Mesodermal cell (in vitro differentiated cells): ENCODE measurements around the gene C19orf73.
"Not testable (repeated sequence)": the region's sequence is repeated elsewhere in the genome, so short reads cannot be mapped to it uniquely, and the experiment has no call there.

Experiments used
- H3K27ac ChIP-seq: 2 replicates; pipeline ENCODE4 v1.7.0; 2013; ENCODE audit warnings: mild to moderate bottlenecking, low read depth, low read length, moderate library complexity; ENCODE audit not compliant: severe bottlenecking
- H3K36me3 ChIP-seq: 2 replicates; pipeline ENCODE4 v1.7.1; 2013; ENCODE audit warnings: mild to moderate bottlenecking, low read length, moderate library complexity; ENCODE audit not compliant: control insufficient read depth, insufficient read depth
- H3K4me1 ChIP-seq: one replicate; pipeline ENCODE4 v1.7.1; 2013; ENCODE audit warnings: mild to moderate bottlenecking, low read length; ENCODE audit not compliant: insufficient read depth, control insufficient read depth, poor library complexity, severe bottlenecking
- H3K4me3 ChIP-seq: 2 replicates; pipeline ENCODE4 v1.7.0; 2013; ENCODE audit warnings: low read length, control low read depth, mild to moderate bottlenecking; ENCODE audit not compliant: insufficient read depth, poor library complexity, severe bottlenecking; ENCODE audit errors: extremely low read depth
- H3K9me3 ChIP-seq: 2 replicates; pipeline ENCODE4 v1.7.1; 2013; ENCODE audit warnings: mild to moderate bottlenecking, low read length, moderate library complexity; ENCODE audit not compliant: control insufficient read depth
- WGBS, 2 experiments: methylation state at CpG; one replicate each; pipeline ENCODE4 v1.1.5; 2013; ENCODE audit warnings: missing lambda C conversion rate in 2 of 2; ENCODE audit not compliant: insufficient coverage in 2 of 2; 5-methylcytosine and 5-hydroxymethylcytosine counted together

The C19orf73 gene

GRCh38 chr19:49148044-49148682 lies 29.2 kb upstream of the C19orf73 start:
- Histone ChIP-seq H3K36me3 (no peaks in the 10 kb centered on the region), H3K27ac (peak overlapping the region; percentile 79), H3K4me1 (peaks cover 7% of the 10 kb centered on the region), H3K4me3 (peak overlapping the region; percentile 56), H3K9me3 (no peaks in the 10 kb centered on the region)
- WGBS, 2 experiments = 86 to 91% methylated on average over 10 to 11 of the region's 11 CpGs

GRCh38 chr19:49146408-49146770 lies 27.4 kb upstream of the C19orf73 start:
- not testable (repeated sequence) for H3K36me3 ChIP-seq, H3K9me3 ChIP-seq, H3K4me1 ChIP-seq
- WGBS, 2 experiments = 23 to 27% methylated on average over 7 of the region's 7 CpGs
- peak overlapping the region; percentile 33 for H3K4me3 ChIP-seq
- H3K27ac ChIP-seq = peak overlapping the region; percentile 16

GRCh38 chr19:49145573-49146407 lies 26.8 kb upstream of the C19orf73 start:
- H3K36me3 ChIP-seq = no peaks in the 10 kb centered on the region
- peak overlapping the region; percentile 33 for H3K4me3 ChIP-seq
- no peaks in the 10 kb centered on the region for H3K9me3 ChIP-seq
- H3K27ac ChIP-seq = peak overlapping the region; percentile 16
- peaks cover 7% of the 10 kb centered on the region for H3K4me1 ChIP-seq
- 19 to 25% methylated on average over 10 to 13 of the region's 30 CpGs for WGBS, 2 experiments

- Histone ChIP-seq H3K27ac (no peak overlapping the region), H3K9me3 (no peaks in the 10 kb centered on the region), H3K36me3 (no peaks in the 10 kb centered on the region), H3K4me3 (peak overlapping the region; percentile 53), H3K4me1 (no peaks in the 10 kb centered on the region)
- 4 to 6% methylated on average over 21 of the region's 21 CpGs for WGBS, 2 experiments
Measured at GRCh38 chr19:49142866-49143335, 24.0 kb upstream of the C19orf73 start.

- WGBS, 2 experiments = 68 to 87% methylated on average over 3 to 4 of the region's 6 CpGs
Measured at GRCh38 chr19:49141352-49141751, 22.4 kb upstream of the C19orf73 start.

GRCh38 chr19:49140951-49141350 lies 22.0 kb upstream of the C19orf73 start:
- H3K9me3 ChIP-seq = no peaks in the 10 kb centered on the region
- no peaks in the 10 kb centered on the region for H3K36me3 ChIP-seq
- WGBS, 2 experiments = 86 to 98% methylated on average over 6 to 7 of the region's 7 CpGs
- H3K27ac ChIP-seq = no peak overlapping the region
- H3K4me3 ChIP-seq = no peak overlapping the region
- no peaks in the 10 kb centered on the region for H3K4me1 ChIP-seq

More at GRCh38 chr19:49141352-49141751, 22.4 kb upstream of the C19orf73 start:
- Histone ChIP-seq H3K36me3 (no peaks in the 10 kb centered on the region), H3K27ac (no peak overlapping the region), H3K4me1 (no peaks in the 10 kb centered on the region), H3K4me3 (no peak overlapping the region), H3K9me3 (no peaks in the 10 kb centered on the region)

GRCh38 chr19:49136771-49137171 lies 17.8 kb upstream of the C19orf73 start:
- no peaks in the 10 kb centered on the region for H3K4me1 ChIP-seq
- no peaks in the 10 kb centered on the region for H3K9me3 ChIP-seq
- no peak overlapping the region for H3K4me3 ChIP-seq
- WGBS, 2 experiments = 84 to 91% methylated on average over 7 to 9 of the region's 10 CpGs
- peaks cover 15% of the 10 kb centered on the region for H3K36me3 ChIP-seq
- no peak overlapping the region for H3K27ac ChIP-seq

GRCh38 chr19:49135686-49136085 lies 16.7 kb upstream of the C19orf73 start:
- H3K9me3 ChIP-seq = no peaks in the 10 kb centered on the region

GRCh38 chr19:49133621-49134454 lies 14.9 kb upstream of the C19orf73 start:
- Histone ChIP-seq H3K27ac (no peak overlapping the region), H3K9me3 (no peaks in the 10 kb centered on the region), H3K4me1 (no peaks in the 10 kb centered on the region), H3K4me3 (no peak overlapping the region), H3K36me3 (peaks cover 15% of the 10 kb centered on the region)
- WGBS, 2 experiments = 96% methylated on average over 42 of the region's 42 CpGs

More at GRCh38 chr19:49135686-49136085, 16.7 kb upstream of the C19orf73 start:
- WGBS, 2 experiments = 82 to 100% methylated on average over 2 to 3 of the region's 5 CpGs
- Histone ChIP-seq H3K27ac (no peak overlapping the region), H3K4me1 (no peaks in the 10 kb centered on the region), H3K36me3 (peaks cover 15% of the 10 kb centered on the region), H3K4me3 (no peak overlapping the region)

GRCh38 chr19:49132974-49133609 lies 14.1 kb upstream of the C19orf73 start:
- Histone ChIP-seq H3K36me3 (peaks cover 15% of the 10 kb centered on the region), H3K4me1 (no peaks in the 10 kb centered on the region), H3K27ac (no peak overlapping the region), H3K4me3 (no peak overlapping the region), H3K9me3 (no peaks in the 10 kb centered on the region)
- WGBS, 2 experiments = 85 to 92% methylated on average over 39 to 49 of the region's 49 CpGs
